Suprapubic skin (tissue), 4 donors: ENCODE measurements around the gene ZNF672.

Experiments used
- CTCF ChIP-seq, 2 donors: fragments of 200-600 bp in 1 of 2; fragments of 450-650 bp in 1 of 2; sonication (generic) in 1 of 2; IDR thresholded peaks; one replicate each; pipeline ENCODE4 v1.5.1; 2016 to 2019; ENCODE audit warnings: antibody characterized with exemption in 2 of 2, mild to moderate bottlenecking in 1 of 2, moderate library complexity in 1 of 2
- EP300 ChIP-seq: sonication (generic); formaldehyde crosslinking; IDR thresholded peaks from one replicate; pipeline ENCODE4 v1.6.1; 2017; ENCODE audit warnings: antibody characterized with exemption
- POLR2A ChIP-seq, 2 donors: fragments of 450-650 bp; IDR thresholded peaks; one replicate each; pipeline ENCODE4 v1.6.1; 2017; ENCODE audit warnings: antibody characterized with exemption in 2 of 2, mild to moderate bottlenecking in 2 of 2, moderate library complexity in 2 of 2
- POLR2AphosphoS5 ChIP-seq, 3 donors: sonication (generic); formaldehyde crosslinking; IDR thresholded peaks; one replicate each; pipeline ENCODE4 v1.6.1; 2017; ENCODE audit warnings: antibody characterized with exemption in 3 of 3

DNA sequence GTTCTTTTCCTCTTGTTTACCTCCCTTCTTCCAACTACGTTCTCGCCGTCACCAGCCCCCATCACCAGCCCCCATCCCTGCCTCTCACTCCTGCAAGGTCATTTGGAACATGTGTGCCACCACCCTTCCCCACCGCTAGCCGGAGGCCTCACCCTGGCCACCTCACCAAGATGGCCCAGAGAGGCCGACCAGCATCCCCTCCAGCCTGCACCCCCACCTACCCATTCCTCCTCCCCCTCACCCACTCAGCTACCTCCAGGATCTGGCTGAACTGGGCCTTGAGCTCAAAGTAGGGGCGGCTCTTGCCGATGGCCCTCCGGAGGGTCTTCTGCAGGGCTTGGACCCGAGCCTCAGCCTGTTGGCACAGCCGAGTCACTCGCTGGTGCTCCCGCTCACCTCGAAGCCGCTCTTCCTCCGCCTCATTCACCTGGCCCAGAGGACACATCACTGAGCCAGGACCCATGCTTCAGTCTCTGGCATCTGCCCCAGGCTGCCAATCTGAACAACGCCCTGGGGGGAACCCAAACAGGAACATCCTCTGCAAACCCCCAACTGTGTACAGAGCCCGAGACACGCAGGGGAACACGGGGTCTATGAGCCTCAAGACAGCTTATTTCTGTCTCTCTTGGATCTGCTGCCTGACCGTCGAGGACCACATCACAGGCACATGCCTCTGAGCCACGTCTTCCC lies 25.1 kb upstream of the ZNF672 start:
- TF ChIP-seq CTCF (IDR thresholded peaks at IDR 0.05) (no peak), POLR2A (IDR thresholded peaks at IDR 0.05) (no peak), EP300 (no peak), POLR2AphosphoS5 (IDR thresholded peaks at IDR 0.05) (no peak)
